Fibroblast of the aortic adventitia (primary cell): ENCODE results near the gene UNC5A. TPM values are rescaled to one million over a fixed set of nuclear protein-coding genes. Genes with fewer than 3 reads are reported as not detected.

Experiments
- DNase-seq: peaks from one replicate; pipeline ENCODE4 v3.0.0-alpha.2; 2010; ENCODE audit warnings: low read depth
- H3K4me3 ChIP-seq: 2 replicates; pipeline ENCODE4 v1.5.1; 2011; ENCODE audit warnings: low read depth, mild to moderate bottlenecking, control low read depth, low read length, moderate library complexity
- CTCF ChIP-seq: IDR thresholded peaks from 2 replicates; pipeline ENCODE4 v1.5.1; 2011; ENCODE audit warnings: mild to moderate bottlenecking, low read length, control low read depth, inconsistent platforms; ENCODE audit not compliant: insufficient read depth
- total RNA-seq: library from RNA; depleted of rRNA; stranded (reverse); fragments of >200 nt; gene quantifications from 2 replicates; pipeline ENCODE4 v1.2.3, GENCODE V29; 2012; ENCODE audit warnings: low replicate concordance

The UNC5A gene
- total RNA-seq, 1 donor = not detected

DNA sequence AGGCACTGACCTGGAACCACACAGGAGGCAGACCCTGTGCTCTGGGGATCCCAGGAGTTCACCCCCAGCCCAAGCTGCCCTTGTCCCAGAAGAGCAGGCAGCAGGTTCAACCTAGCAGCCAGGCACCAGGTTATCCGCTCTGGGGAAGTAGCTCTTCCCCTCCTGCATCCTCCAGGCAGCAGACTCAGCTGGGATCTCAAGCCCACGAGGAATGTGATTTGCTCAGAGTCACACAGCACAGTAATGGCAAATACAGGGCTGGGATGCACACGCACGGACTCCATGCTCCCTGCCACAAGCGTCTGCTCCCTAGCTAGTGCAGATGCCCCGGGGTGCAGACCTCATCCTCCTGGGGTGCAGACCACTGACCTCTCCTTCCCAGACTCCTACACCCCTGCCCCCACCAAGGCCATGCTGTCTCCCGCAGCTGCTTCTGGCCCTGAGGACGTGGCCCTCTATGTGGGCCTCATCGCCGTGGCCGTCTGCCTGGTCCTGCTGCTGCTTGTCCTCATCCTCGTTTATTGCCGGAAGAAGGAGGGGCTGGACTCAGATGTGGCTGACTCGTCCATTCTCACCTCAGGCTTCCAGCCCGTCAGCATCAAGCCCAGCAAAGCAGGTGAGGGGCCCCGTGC, 63.3 kb downstream of the UNC5A start:
- no peak overlapping the region for H3K4me3 ChIP-seq
- no peak for DNase-seq
- no peak for TF ChIP-seq CTCF

- TF ChIP-seq CTCF = no peak
- H3K4me3 ChIP-seq = no peak overlapping the region
- DNase-seq = no peak
These were observed 63.9 kb downstream of the UNC5A start for GRCh38 chr5:176874198-176874780.

GRCh38 chr5:176875014-176875550, 64.7 kb downstream of the UNC5A start:
- TF ChIP-seq CTCF = no peak
- no peak for DNase-seq
- H3K4me3 ChIP-seq = no peak overlapping the region

DNA sequence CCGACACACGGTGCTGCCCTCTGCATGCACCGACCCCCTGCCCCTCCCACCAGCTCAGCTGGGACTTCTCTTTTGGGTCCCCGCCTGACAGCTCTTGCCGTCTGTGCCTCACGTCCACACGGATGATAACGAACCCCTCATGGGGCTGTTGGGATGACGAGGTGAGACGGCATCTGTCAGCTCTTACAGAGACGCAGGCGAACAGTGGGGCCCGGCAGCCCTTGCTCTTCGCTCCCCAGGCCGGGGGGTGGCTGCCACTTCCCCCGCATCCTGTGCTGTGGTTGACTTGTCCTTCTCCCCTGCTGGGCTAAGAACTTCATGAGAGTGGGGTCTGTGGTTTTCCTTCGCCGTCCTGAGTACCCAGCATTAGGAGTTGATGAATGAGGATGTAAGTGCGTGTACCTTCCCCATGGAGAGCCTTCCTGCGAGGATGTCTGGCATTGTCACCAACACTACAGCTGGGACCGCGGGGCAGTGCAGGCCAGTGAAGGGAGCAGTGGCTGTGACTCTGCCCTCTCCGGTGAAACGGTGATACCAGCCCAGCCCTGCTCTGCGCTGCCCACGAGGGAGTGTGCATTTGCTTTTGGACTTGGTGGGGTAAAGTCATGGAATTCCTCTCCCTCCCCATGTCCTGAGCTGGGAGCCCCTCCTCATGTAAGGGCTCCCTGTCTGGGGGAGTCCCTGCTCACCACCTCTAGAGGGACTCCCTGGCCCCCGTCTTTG, 65.6 kb downstream of the UNC5A start:
- DNase-seq = no peak
- H3K4me3 ChIP-seq = no peak overlapping the region

GRCh38 chr5:176876506-176877431, 66.4 kb downstream of the UNC5A start:
- no peak for DNase-seq
- H3K4me3 ChIP-seq = no peak overlapping the region
- no peak for TF ChIP-seq CTCF

More for the DNA sequence above, 65.6 kb downstream of the UNC5A start:
- no peak for TF ChIP-seq CTCF

DNA sequence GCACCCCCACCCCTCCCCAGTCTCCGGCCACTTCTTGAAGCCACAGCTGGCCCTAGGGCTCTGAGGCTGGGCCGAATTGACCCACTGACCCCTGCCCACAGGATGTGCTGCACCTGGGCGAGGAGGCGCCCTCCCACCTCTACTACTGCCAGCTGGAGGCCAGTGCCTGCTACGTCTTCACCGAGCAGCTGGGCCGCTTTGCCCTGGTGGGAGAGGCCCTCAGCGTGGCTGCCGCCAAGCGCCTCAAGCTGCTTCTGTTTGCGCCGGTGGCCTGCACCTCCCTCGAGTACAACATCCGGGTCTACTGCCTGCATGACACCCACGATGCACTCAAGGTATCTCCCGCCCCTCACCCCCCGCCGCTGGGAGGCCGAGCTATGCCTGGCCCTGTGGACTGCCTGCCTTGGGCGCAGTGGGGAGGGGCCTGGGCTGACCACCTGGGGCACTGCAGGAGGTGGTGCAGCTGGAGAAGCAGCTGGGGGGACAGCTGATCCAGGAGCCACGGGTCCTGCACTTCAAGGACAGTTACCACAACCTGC, 67.5 kb downstream of the UNC5A start:
- no peak overlapping the region for H3K4me3 ChIP-seq
- no peak for DNase-seq
- no peak for TF ChIP-seq CTCF
